SJCRH30 (cell line): ENCODE data around the gene SLC25A27. TPM values are rescaled to one million over a fixed set of nuclear protein-coding genes. Genes with fewer than 3 reads are reported as not detected.

ENCODE experiments used
- DNase-seq, 2 experiments: peaks; one replicate each; pipeline ENCODE4 v3.0.0-alpha.2; 2015 to 2020
- H3K27ac ChIP-seq: fragments of 250-450 bp; sonication (Bioruptor Pico); 2 replicates; pipeline ENCODE4 v1.5.1; 2020; ENCODE audit warnings: mild to moderate bottlenecking, moderate library complexity
- H3K27me3 ChIP-seq: fragments of 250-450 bp; sonication (Bioruptor Pico); 2 replicates; pipeline ENCODE4 v1.5.1; 2020; ENCODE audit warnings: mild to moderate bottlenecking, moderate library complexity
- H3K36me3 ChIP-seq: fragments of 250-450 bp; sonication (Bioruptor Pico); 2 replicates; pipeline ENCODE4 v1.5.1; 2020; ENCODE audit warnings: mild to moderate bottlenecking, moderate library complexity
- H3K4me1 ChIP-seq: fragments of 250-450 bp; sonication (Bioruptor Pico); 2 replicates; pipeline ENCODE4 v1.5.1; 2020; ENCODE audit warnings: mild to moderate bottlenecking, moderate library complexity
- H3K4me3 ChIP-seq: fragments of 250-450 bp; sonication (Bioruptor Pico); 2 replicates; pipeline ENCODE4 v1.5.1; 2020; ENCODE audit warnings: mild to moderate bottlenecking, moderate library complexity
- H3K9me3 ChIP-seq: fragments of 250-450 bp; sonication (Bioruptor Pico); replicated peaks from 2 replicates; pipeline ENCODE4 v1.5.1; 2020; ENCODE audit warnings: mild to moderate bottlenecking, moderate library complexity
- total RNA-seq: library from RNA; depleted of rRNA; stranded (reverse); fragments of >200 nt; shearing (Covaris generic); gene quantifications from 2 replicates; pipeline ENCODE4 v1.2.3, GENCODE V29; 2014; rRNA removed

SLC25A27 gene
- total RNA-seq, 1 experiment from 2014 or later, result 0.81 TPM

- Histone ChIP-seq H3K36me3 (no peaks in the 10 kb centered on the region), H3K27ac (no peak overlapping the region), H3K9me3 (no peaks in the 10 kb centered on the region), H3K4me3 (no peak overlapping the region), H3K27me3 (no peaks in the 10 kb centered on the region), H3K4me1 (no peaks in the 10 kb centered on the region)
- no peak for DNase-seq
Measured at GRCh38 chr6:46719099-46719498, 66.3 kb downstream of the SLC25A27 start.

GRCh38 chr6:46720401-46720800 is 67.6 kb downstream of the SLC25A27 start:
- Histone ChIP-seq H3K27ac (no peak overlapping the region), H3K9me3 (no peaks in the 10 kb centered on the region), H3K36me3 (no peaks in the 10 kb centered on the region), H3K27me3 (no peaks in the 10 kb centered on the region), H3K4me1 (no peaks in the 10 kb centered on the region), H3K4me3 (no peak overlapping the region)
- no peak for DNase-seq

Other genes starting within 250 kb of the SLC25A27 start
- gene RCAN2, start 161.5 kb upstream of the SLC25A27 start, total RNA-seq, result 0.20 and 0.43 TPM in 2 replicates
- 2.5 and 2.6 TPM in 2 replicates for gene CYP39A1, start 157 bp upstream of the SLC25A27 start, total RNA-seq
- 0.10 TPM in 1 of 2 replicates, not detected in the other for gene TDRD6, start 34.9 kb downstream of the SLC25A27 start, total RNA-seq
- not detected in 2 replicates for gene PLA2G7, start 82.4 kb downstream of the SLC25A27 start, total RNA-seq
- gene ANKRD66, start 94.0 kb downstream of the SLC25A27 start, total RNA-seq, result not detected in 2 replicates
- gene MEP1A, start 140.4 kb downstream of the SLC25A27 start, total RNA-seq, result not detected in 2 replicates